MM.1S (cell line): Measurements from ENCODE around the gene VMP1.

Experiments
- EZH2 ChIP-seq: fragments of 300-600 bp; sonication (generic); optimal IDR thresholded peaks from 2 replicates; pipeline ENCODE3; 2017; ENCODE audit warnings: low read depth, mild to moderate bottlenecking, antibody characterized with exemption, low read length, mixed read lengths
- TF ChIP-seq, protein P1 (sequence below): fragments of 300-600 bp; sonication (generic); IDR thresholded peaks from 2 replicates; pipeline ENCODE4 v1.5.1; 2016; ENCODE audit warnings: antibody characterized with exemption, low read length, mixed read lengths

DNA sequence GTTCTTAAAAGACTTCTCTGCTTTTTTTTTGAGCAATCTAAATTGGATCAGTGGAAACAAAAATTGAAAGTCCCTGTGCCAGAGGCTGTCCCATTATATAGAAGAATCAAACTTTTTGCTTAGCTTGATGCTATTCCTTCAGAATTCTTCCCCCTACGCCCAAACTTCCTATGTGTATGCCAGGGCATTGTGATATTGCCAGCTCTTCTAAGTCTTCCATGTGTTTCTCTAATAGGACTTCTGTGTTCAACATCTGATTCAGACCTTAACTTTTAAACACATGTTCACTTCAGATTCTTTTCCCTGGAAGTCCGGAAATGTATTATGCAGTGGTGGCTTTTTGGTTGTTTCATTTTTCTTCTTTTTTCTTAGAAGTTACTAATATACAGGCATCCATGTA is 19.0 kb upstream of the VMP1 start:
- TF ChIP-seq, protein P1, sequence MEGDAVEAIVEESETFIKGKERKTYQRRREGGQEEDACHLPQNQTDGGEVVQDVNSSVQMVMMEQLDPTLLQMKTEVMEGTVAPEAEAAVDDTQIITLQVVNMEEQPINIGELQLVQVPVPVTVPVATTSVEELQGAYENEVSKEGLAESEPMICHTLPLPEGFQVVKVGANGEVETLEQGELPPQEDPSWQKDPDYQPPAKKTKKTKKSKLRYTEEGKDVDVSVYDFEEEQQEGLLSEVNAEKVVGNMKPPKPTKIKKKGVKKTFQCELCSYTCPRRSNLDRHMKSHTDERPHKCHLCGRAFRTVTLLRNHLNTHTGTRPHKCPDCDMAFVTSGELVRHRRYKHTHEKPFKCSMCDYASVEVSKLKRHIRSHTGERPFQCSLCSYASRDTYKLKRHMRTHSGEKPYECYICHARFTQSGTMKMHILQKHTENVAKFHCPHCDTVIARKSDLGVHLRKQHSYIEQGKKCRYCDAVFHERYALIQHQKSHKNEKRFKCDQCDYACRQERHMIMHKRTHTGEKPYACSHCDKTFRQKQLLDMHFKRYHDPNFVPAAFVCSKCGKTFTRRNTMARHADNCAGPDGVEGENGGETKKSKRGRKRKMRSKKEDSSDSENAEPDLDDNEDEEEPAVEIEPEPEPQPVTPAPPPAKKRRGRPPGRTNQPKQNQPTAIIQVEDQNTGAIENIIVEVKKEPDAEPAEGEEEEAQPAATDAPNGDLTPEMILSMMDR = no peak
- TF ChIP-seq EZH2 = no peak
